Activated gamma-delta T cell treated with anti-CD3 and anti-CD28 coated beads, Interleukin-2, amount 50 U/mL, for 16 hours (primary cell): ENCODE results near the gene PIGU.

Experiments used
- DNase-seq: peaks from one replicate; pipeline ENCODE4 v3.0.0-alpha.2; 2020; ENCODE audit warnings: low read depth

The PIGU gene

GRCh38 chr20:34578521-34578920, 98.4 kb downstream of the PIGU start:
- no peak for DNase-seq

- no peak for DNase-seq
These were observed 98.9 kb downstream of the PIGU start for GRCh38 chr20:34578025-34578424.

- no peak for DNase-seq
These were observed 99.8 kb downstream of the PIGU start for GRCh38 chr20:34577061-34577460.

GRCh38 chr20:34575756-34576155, 101.1 kb downstream of the PIGU start:
- no peak for DNase-seq

GRCh38 chr20:34575271-34575670, 101.6 kb downstream of the PIGU start:
- DNase-seq, result no peak

GRCh38 chr20:34574861-34575260, 102.0 kb downstream of the PIGU start:
- no peak for DNase-seq

- DNase-seq, result no peak
These were observed 102.5 kb downstream of the PIGU start for GRCh38 chr20:34574426-34574825.

GRCh38 chr20:34573541-34574300, 103.2 kb downstream of the PIGU start:
- DNase-seq, result no peak

GRCh38 chr20:34571753-34572152, 105.1 kb downstream of the PIGU start:
- DNase-seq, result no peak

GRCh38 chr20:34570859-34571306, 106.0 kb downstream of the PIGU start:
- no peak for DNase-seq

GRCh38 chr20:34569598-34569997, 107.3 kb downstream of the PIGU start:
- no peak for DNase-seq

- DNase-seq, result no peak
These were observed 108.7 kb downstream of the PIGU start for GRCh38 chr20:34567892-34568865.

GRCh38 chr20:34566978-34567891, 109.7 kb downstream of the PIGU start:
- DNase-seq, result no peak

GRCh38 chr20:34564833-34565232, 112.1 kb downstream of the PIGU start:
- DNase-seq, result no peak

GRCh38 chr20:34562641-34563040, 114.3 kb downstream of the PIGU start:
- DNase-seq, result no peak

GRCh38 chr20:34561661-34562060, 115.2 kb downstream of the PIGU start:
- DNase-seq, result no peak

GRCh38 chr20:34560614-34561013, 116.3 kb downstream of the PIGU start:
- no peak for DNase-seq

GRCh38 chr20:34560141-34560523, 116.8 kb downstream of the PIGU start:
- no peak for DNase-seq

- DNase-seq, result no peak
These were observed 117.4 kb downstream of the PIGU start for GRCh38 chr20:34559311-34560140.

GRCh38 chr20:34558320-34559218, 118.3 kb downstream of the PIGU start, which contains the start of gene MAP1LC3A:
TSS of gene MAP1LC3A (plus strand) at chr20:34558718. CDS start at chr20:34558869, 151 bp downstream.
- DNase-seq, result peak; percentile 87
